Measurements from ENCODE around the gene PREB.

PREB gene

GRCh38 chr2:27095427-27095744 is 39.0 kb downstream of the PREB start:
- peaks cover 15% of the 10 kb centered on the region for H3K4me1 Mint-ChIP-seq
- H3K36me3 Mint-ChIP-seq (ENCODE audit: insufficient read depth): peaks cover 4% of the 10 kb centered on the region
- no peaks in the 10 kb centered on the region for H3K27me3 Mint-ChIP-seq
- no peak overlapping the region for H3K27ac Mint-ChIP-seq (ENCODE audit: low read depth)
- DNase-seq (ENCODE audit: low spot score in 2 of 2) (no peak), ATAC-seq (replicated peaks; ENCODE audit: extremely low read depth, poor library complexity, severe bottlenecking) (no peak)
- H3K4me3 Mint-ChIP-seq: peak overlapping the region; percentile 32
- H3K9me3 Mint-ChIP-seq: no peaks in the 10 kb centered on the region

DNA sequence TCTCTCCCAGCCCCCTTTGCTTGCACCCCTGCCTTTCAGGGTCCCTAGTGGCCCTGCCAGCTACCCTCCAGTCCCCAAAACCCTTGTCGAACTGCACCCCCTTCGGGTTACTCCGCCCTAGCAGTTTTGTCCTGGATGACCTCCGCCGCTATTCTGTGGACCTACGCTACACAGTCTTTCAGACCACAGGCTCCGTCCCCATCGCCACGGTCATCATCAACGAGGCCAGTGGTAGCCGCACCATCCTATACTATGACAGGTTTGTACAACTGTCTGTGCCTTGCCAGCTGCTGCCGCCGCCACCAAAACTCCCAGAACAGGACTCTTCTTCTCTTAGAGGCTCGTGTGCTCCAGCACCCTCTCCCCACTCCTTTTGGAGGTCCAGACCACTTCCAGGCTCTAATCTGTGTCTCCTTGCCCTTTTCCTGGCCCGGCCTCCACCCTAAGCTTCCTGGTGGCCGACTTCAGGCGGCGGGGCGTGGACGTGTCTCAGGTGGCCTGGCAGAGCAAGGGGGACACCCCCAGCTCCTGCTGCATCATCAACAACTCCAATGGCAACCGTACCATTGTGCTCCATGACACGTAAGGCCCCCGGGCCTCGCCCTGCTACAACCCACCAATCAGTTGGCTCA is 40.0 kb downstream of the PREB start:
- peaks cover 15% of the 10 kb centered on the region for H3K4me1 Mint-ChIP-seq
- H3K27ac Mint-ChIP-seq (ENCODE audit: low read depth): no peak overlapping the region
- no peak for ATAC-seq (replicated peaks; ENCODE audit: extremely low read depth, poor library complexity, severe bottlenecking)
- no peak overlapping the region for H3K4me3 Mint-ChIP-seq
- no peaks in the 10 kb centered on the region for H3K27me3 Mint-ChIP-seq
- no peak for DNase-seq (ENCODE audit: low spot score in 2 of 2)
- H3K9me3 Mint-ChIP-seq: no peaks in the 10 kb centered on the region
- H3K36me3 Mint-ChIP-seq (ENCODE audit: insufficient read depth): peaks cover 4% of the 10 kb centered on the region

- H3K4me3 Mint-ChIP-seq: no peak overlapping the region
- ATAC-seq (replicated peaks; ENCODE audit: extremely low read depth, poor library complexity, severe bottlenecking): no peak
- H3K36me3 Mint-ChIP-seq (ENCODE audit: insufficient read depth): peaks cover 4% of the 10 kb centered on the region
- H3K27ac Mint-ChIP-seq (ENCODE audit: low read depth): no peak overlapping the region
- no peaks in the 10 kb centered on the region for H3K27me3 Mint-ChIP-seq
- DNase-seq (ENCODE audit: low spot score in 2 of 2): no peak
- H3K4me1 Mint-ChIP-seq: peaks cover 15% of the 10 kb centered on the region
- H3K9me3 Mint-ChIP-seq: no peaks in the 10 kb centered on the region
Observed at GRCh38 chr2:27093430-27094352, 40.7 kb downstream of the PREB start.

DNA sequence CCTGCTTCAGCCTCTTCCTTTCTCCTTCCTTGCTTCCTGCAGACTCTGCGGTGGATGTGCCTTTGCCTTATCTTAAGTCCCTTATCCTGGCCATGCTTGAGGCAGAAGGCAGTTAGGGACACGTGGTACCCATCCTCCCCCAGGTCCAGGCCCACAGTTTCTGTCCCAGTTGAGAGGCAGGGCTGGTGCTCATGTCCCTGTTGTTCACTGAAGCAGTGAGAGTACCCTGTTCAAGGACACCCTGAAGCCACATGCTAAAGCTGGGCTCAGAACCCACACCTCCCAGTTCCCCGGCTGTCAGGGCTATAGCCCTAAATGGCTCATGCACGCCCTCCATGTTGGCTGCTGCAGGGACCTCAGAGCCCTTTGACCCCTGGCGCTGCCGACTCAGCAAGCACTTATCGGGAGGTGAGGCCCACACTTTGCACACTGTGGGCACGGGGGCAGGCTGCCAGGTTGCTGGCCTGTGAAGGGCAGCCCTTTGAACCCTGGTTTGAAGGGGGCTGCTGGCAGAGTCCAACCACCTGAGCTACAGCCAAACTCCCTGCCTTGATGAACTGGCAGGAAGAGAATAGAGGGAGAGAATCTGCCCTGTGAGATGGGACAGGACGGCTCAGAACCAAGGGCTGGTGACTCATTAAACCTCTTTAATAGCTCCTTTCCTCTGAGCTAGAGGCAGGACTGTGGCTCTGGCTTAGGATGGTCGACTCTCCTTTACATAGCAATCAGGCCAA is 41.6 kb downstream of the PREB start:
- ATAC-seq (replicated peaks; ENCODE audit: extremely low read depth, poor library complexity, severe bottlenecking) (no peak), DNase-seq (ENCODE audit: low spot score in 2 of 2) (no peak)

DNA sequence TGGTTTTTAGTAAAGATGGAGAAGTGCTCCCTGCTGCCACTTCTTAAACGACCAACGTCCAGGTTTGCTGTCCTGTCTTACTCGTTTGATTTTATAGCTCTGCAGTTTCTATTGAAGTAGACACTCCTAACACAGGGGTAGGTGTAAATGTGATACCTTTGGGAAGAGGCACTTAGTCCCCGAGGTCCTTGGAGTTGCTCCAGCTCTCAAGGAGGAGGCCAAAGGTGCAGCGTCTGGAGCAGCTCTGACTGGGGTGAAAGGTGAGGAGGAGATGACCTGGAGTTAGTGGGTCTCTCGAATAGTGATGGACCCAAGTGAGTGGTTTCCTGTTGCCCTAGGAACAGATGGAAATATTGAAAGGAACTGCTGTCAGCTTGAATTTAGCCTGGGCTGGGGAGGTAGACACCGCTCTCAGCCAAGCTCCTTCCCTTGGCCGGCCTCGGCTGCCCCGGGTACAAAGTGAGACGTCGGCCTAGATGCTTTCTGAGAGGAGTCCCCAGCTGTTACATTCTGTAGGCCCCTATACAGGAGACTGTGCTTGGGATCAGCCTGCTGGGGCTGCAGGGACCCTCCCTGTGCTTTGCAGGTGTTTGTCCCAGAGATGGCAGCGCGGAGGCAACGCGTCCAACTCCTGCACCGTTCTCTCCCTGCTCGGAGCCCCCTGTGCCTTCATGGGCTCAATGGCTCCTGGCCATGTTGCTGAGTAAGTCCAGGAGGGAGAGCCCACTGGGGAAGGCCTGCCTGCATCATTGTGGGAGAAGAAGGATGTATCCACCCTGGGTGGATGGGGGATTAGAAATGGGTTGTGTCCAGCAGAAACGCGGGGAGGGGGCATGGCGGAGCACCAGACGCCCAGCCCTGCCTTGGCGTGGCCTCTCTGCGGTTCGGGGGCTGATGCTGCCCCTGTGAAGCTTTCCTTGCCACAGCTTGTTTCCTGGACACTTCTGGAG is 42.4 kb downstream of the PREB start:
- ATAC-seq (replicated peaks; ENCODE audit: extremely low read depth, poor library complexity, severe bottlenecking): no peak
- no peak for DNase-seq (ENCODE audit: low spot score in 2 of 2)
- Mint-ChIP-seq H3K27ac (ENCODE audit: low read depth) (no peak overlapping the region), H3K4me3 (no peak overlapping the region), H3K4me1 (peaks cover 18% of the 10 kb centered on the region), H3K27me3 (no peaks in the 10 kb centered on the region), H3K9me3 (no peaks in the 10 kb centered on the region), H3K36me3 (ENCODE audit: insufficient read depth) (peaks cover 3% of the 10 kb centered on the region)

More for the DNA sequence above, 41.6 kb downstream of the PREB start:
- no peak overlapping the region for H3K4me3 Mint-ChIP-seq
- peaks cover 4% of the 10 kb centered on the region for H3K36me3 Mint-ChIP-seq (ENCODE audit: insufficient read depth)
- peaks cover 15% of the 10 kb centered on the region for H3K4me1 Mint-ChIP-seq
- H3K27ac Mint-ChIP-seq (ENCODE audit: low read depth): no peak overlapping the region
- no peaks in the 10 kb centered on the region for H3K27me3 Mint-ChIP-seq
- no peaks in the 10 kb centered on the region for H3K9me3 Mint-ChIP-seq

DNA sequence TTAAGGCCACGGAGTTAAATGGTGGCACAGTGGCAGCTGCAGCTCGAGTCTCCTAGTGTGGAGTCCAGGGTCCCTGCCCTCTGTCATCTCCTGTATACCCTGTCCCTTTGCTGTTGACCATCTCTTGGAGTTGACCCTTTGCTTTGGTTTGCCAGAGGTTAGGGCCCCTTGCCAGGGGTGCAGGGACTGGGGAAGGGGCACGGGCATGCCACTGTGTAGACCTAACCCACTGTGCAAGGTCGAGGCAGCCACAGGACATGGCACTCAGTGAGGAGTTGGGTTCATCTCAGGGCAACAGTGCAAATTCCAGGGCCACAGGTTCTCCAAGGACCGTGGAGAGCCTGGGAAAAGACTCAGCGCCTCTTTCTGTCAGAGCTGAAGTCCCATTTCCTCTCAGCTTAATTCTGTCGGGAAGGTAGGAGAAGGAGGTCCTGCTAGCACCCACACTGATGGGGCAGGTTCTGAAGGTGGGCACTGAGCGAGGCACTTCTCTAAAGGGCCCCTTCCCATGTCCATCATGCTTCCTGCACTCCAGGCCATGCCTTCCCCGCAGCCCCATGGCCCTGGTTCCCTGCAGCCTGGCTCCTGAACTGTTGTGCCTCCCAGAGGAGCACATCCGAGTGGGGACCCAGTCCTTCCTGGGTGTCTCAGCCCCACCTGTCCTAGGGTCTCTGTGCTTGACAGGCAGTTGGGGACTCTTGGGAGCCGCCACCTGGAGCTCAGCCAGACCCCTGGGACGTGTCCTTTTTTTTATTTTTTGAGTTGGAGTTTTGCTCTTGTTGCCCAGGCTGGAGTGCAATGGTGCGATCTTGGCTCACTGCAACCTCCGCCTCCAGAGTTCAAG is 45.1 kb downstream of the PREB start:
- Mint-ChIP-seq H3K27me3 (no peaks in the 10 kb centered on the region), H3K36me3 (ENCODE audit: insufficient read depth) (peaks cover 3% of the 10 kb centered on the region), H3K4me1 (peaks cover 18% of the 10 kb centered on the region), H3K4me3 (no peak overlapping the region), H3K27ac (ENCODE audit: low read depth) (no peak overlapping the region), H3K9me3 (no peaks in the 10 kb centered on the region)
- ATAC-seq (replicated peaks; ENCODE audit: extremely low read depth, poor library complexity, severe bottlenecking): no peak
- DNase-seq (ENCODE audit: low spot score in 2 of 2): no peak

GRCh38 chr2:27088634-27089033 is 45.8 kb downstream of the PREB start:
- H3K27ac Mint-ChIP-seq (ENCODE audit: low read depth): no peak overlapping the region
- H3K36me3 Mint-ChIP-seq (ENCODE audit: insufficient read depth): peaks cover 3% of the 10 kb centered on the region
- H3K27me3 Mint-ChIP-seq: no peaks in the 10 kb centered on the region
- ATAC-seq (replicated peaks; ENCODE audit: extremely low read depth, poor library complexity, severe bottlenecking) (no peak), DNase-seq (ENCODE audit: low spot score in 2 of 2) (no peak)
- H3K9me3 Mint-ChIP-seq: no peaks in the 10 kb centered on the region
- peaks cover 23% of the 10 kb centered on the region for H3K4me1 Mint-ChIP-seq
- H3K4me3 Mint-ChIP-seq: no peak overlapping the region

DNA sequence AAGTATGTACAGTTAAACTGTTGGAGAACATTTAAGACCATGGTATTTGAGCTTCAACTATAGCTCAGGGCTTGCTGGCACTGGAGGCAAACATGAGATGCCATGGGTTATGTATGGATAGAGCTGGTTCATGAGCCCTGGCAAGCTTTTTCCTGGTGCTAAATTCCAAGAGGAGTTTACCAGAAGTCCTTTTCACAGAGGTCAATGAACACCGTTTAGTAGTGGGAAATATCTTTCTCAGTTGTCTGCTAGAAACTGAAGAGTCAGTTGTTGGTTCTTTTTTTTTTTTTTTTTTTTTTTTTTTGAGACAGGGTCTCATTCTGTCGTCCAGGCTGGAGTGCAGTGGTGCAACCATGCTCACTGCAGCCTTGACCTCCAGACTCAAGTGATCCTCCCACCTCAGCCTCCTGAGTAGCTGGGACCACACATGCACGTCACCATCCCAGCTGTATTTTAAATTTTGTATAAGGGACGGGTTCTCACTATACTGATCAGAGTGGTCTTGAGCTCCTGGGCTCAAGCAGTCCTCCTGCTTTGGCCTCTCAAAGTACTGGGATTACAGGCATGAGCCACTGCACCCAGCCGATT is 46.5 kb downstream of the PREB start:
- Mint-ChIP-seq H3K9me3 (no peaks in the 10 kb centered on the region), H3K4me3 (peak overlapping the region; percentile 82), H3K27ac (ENCODE audit: low read depth) (no peak overlapping the region), H3K4me1 (peaks cover 23% of the 10 kb centered on the region), H3K36me3 (ENCODE audit: insufficient read depth) (peaks cover 3% of the 10 kb centered on the region), H3K27me3 (no peaks in the 10 kb centered on the region)
- no peak for ATAC-seq (replicated peaks; ENCODE audit: extremely low read depth, poor library complexity, severe bottlenecking)
- no peak for DNase-seq (ENCODE audit: low spot score in 2 of 2)

DNA sequence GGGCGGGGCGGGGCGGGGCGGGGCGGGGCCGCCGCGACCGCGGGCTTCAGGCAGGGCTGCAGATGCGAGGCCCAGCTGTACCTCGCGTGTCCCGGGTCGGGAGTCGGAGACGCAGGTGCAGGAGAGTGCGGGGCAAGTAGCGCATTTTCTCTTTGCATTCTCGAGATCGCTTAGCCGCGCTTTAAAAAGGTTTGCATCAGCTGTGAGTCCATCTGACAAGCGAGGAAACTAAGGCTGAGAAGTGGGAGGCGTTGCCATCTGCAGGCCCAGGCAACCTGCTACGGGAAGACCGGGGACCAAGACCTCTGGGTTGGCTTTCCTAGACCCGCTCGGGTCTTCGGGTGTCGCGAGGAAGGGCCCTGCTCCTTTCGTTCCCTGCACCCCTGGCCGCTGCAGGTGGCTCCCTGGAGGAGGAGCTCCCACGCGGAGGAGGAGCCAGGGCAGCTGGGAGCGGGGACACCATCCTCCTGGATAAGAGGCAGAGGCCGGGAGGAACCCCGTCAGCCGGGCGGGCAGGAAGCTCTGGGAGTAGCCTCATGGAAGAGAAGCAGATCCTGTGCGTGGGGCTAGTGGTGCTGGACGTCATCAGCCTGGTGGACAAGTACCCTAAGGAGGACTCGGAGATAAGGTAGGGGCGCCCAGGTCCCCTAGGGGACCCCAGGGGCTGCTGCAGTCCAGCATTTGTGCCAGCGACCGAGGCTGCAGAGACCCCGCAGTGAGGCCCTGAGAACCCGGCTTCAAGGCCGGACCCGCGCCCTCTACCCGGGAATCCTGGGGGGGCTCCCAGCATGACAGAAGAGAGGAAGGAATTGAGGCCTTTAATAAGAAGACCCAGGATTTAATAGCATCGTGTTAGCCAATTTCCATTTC is 47.5 kb downstream of the PREB start, which contains the start of gene KHK:
KHK (plus strand) TSS at position 49 of the 870 bp plus-strand sequence; CDS start at position 537, 488 bp downstream.
- H3K4me3 Mint-ChIP-seq: peak within 1 kb of the TSS; percentile 82
- peaks cover 3% of the 10 kb centered on the region for H3K36me3 Mint-ChIP-seq (ENCODE audit: insufficient read depth)
- H3K27me3 Mint-ChIP-seq: no peaks in the 10 kb centered on the region
- H3K9me3 Mint-ChIP-seq: no peaks in the 10 kb centered on the region
- H3K27ac Mint-ChIP-seq (ENCODE audit: low read depth): peak within 1 kb of the TSS; percentile 76
- peaks cover 23% of the 10 kb centered on the region for H3K4me1 Mint-ChIP-seq
- DNase-seq (ENCODE audit: low spot score in 2 of 2) (no peak), ATAC-seq (replicated peaks; ENCODE audit: extremely low read depth, poor library complexity, severe bottlenecking) (no peak)

DNA sequence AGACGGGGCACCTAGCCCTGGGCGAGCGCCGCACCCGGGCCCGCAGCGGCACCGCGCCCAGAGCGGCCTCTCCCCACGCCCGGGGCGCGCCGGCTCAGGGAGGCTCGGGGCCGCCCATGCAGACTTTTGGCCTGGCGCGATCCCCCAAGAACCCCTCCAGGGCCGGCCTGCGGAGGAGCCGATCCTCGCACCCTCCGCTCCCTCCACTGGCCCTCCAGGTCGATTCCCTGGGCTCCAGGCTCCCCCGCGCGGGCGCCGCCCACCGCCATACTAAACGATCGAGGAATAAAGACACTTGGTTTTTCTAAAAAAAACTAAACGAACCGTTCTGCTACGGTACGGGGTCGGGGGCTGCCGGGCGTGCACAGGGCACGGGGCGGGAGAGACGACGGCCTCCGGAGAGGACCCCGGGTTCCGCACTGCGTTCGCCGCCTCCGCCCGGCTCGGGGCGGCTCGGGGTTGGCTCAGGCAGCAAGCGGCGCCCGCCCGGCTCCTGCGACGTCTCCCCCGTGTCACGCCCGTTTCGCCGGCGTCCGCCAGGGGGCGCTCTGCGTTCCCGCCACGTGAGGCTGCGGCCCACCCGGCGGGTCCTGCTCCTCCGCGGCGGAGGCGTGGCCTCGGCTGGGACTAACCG is 48.2 kb downstream of the PREB start:
- ATAC-seq (replicated peaks; ENCODE audit: extremely low read depth, poor library complexity, severe bottlenecking) (peak; percentile 94), DNase-seq (ENCODE audit: low spot score in 2 of 2) (peak; percentile 97 to 99)
- peaks cover 5% of the 10 kb centered on the region for H3K36me3 Mint-ChIP-seq (ENCODE audit: insufficient read depth)
- peak overlapping the region; percentile 82 for H3K4me3 Mint-ChIP-seq
- no peaks in the 10 kb centered on the region for H3K9me3 Mint-ChIP-seq
- peaks cover 29% of the 10 kb centered on the region for H3K4me1 Mint-ChIP-seq
- H3K27ac Mint-ChIP-seq (ENCODE audit: low read depth): peak overlapping the region; percentile 76
- no peaks in the 10 kb centered on the region for H3K27me3 Mint-ChIP-seq

All from central memory CD8-positive, alpha-beta T cell (primary cell).